Central memory CD8-positive, alpha-beta T cell (primary cell): ENCODE measurements around the gene C2orf78.
A peak's percentile ranks its signal among the peaks of the same experiment; 100 is the strongest.

Experiments used
- ATAC-seq: fragments of 150-1000 bp; cut with Tn5 transposase; replicated peaks from 2 replicates; pipeline ENCODE4 v1.10.0; 2022; ENCODE audit warnings: mild to moderate bottlenecking, moderate FRiP score, moderate number of reproducible peaks; ENCODE audit not compliant: poor library complexity, severe bottlenecking; ENCODE audit errors: extremely low read depth
- DNase-seq, 2 donors: peaks; one replicate each; pipeline ENCODE4 v3.0.0; 2021; ENCODE audit warnings: low spot score in 2 of 2
- H3K27ac Mint-ChIP-seq: one replicate; pipeline ENCODE4 v1.8.0; 2022; ENCODE audit warnings: low read depth, mild to moderate bottlenecking, moderate library complexity, mixed read lengths
- H3K27me3 Mint-ChIP-seq: one replicate; pipeline ENCODE4 v1.8.0; 2022; ENCODE audit warnings: mixed read lengths
- H3K36me3 Mint-ChIP-seq: one replicate; pipeline ENCODE4 v1.8.0; 2022; ENCODE audit warnings: mild to moderate bottlenecking, moderate library complexity, mixed read lengths; ENCODE audit not compliant: insufficient read depth
- H3K4me1 Mint-ChIP-seq: one replicate; pipeline ENCODE4 v1.8.0; 2022; ENCODE audit warnings: mixed read lengths
- H3K4me3 Mint-ChIP-seq: one replicate; pipeline ENCODE4 v1.8.0; 2022; ENCODE audit warnings: mild to moderate bottlenecking, moderate library complexity, mixed read lengths
- H3K9me3 Mint-ChIP-seq: one replicate; pipeline ENCODE4 v1.8.0; 2022; ENCODE audit warnings: mixed read lengths

C2orf78 gene

DNA sequence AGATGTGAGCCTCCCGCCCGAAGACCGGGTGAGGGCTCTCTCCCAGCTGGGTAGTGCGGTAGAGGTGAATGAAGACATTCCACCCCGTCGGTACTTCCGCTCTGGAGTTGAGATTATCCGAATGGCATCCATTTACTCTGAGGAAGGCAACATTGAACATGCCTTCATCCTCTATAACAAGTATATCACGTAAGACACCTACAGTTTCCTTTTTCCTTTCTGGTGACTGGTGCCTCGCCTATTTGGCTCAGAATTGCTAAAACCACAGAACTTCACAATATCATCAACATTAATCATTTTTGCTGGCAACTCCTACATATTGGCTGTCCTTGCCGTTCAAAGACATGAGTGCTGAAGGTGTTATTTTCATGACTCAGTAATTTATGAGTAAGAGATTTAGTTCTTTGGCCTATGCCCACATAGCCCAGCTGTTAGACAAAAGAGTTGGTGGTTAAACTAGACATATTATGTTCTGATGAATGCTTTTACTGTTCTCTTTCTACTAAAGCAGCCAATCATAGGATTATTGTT is 47.0 kb downstream of the C2orf78 start:
- peak overlapping the region; percentile 91 for H3K4me3 Mint-ChIP-seq
- peak overlapping the region; percentile 99 for H3K27ac Mint-ChIP-seq
- peaks cover 35% of the 10 kb centered on the region for H3K36me3 Mint-ChIP-seq
- ATAC-seq: peak; percentile 81
- DNase-seq: peak in 1 of 2 donors; percentile 34
- H3K9me3 Mint-ChIP-seq: no peaks in the 10 kb centered on the region
- H3K27me3 Mint-ChIP-seq: no peaks in the 10 kb centered on the region
- peaks cover 52% of the 10 kb centered on the region for H3K4me1 Mint-ChIP-seq

GRCh38 chr2:73832930-73833329 is 48.9 kb downstream of the C2orf78 start:
- H3K27me3 Mint-ChIP-seq: no peaks in the 10 kb centered on the region
- peaks cover 35% of the 10 kb centered on the region for H3K36me3 Mint-ChIP-seq
- peaks cover 46% of the 10 kb centered on the region for H3K4me1 Mint-ChIP-seq
- ATAC-seq (no peak), DNase-seq (no peak)
- no peaks in the 10 kb centered on the region for H3K9me3 Mint-ChIP-seq
- no peak overlapping the region for H3K4me3 Mint-ChIP-seq
- no peak overlapping the region for H3K27ac Mint-ChIP-seq

DNA sequence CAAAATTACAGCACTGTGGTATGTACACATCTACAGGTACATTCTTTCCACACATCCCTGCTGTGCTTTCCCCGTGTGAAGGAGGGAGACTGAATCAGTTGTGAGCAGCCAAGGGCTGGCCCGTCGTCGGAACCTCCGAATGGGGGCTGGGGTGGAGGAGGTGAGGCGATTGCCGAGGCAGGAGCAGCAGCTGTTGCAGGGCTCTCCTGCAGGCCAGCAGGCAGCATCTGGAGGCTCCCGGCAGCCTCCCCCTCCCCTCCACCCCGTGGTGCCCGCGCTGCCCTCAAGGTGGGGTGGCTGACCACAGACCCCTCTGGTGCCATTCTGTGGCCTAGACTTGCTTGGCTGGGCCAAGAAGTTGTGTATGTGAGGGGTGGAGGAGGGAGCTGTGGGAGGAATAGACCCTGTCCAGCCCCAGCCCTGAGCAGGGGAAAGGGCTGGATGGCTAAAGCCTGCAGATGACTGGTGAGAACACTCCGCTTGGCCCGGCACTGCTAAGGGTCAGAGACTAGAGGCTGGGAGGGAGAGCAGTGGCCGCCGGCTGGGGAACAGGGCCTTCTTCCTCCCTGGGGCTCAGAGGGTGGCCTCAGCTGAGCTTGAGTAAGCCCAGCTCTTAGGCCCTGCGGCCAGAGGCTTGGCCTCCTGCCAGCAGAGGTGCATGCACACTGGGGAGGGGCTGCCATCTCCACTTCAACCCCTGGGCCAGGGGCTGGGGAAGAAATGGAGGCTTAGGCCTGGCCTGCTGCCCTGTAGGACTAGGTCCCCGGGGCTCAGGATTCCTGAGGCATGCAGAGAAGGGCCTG is 52.4 kb downstream of the C2orf78 start:
- DNase-seq: no peak
- H3K4me3 Mint-ChIP-seq: no peak overlapping the region
- H3K27ac Mint-ChIP-seq: no peak overlapping the region
- H3K9me3 Mint-ChIP-seq: no peaks in the 10 kb centered on the region
- peaks cover 37% of the 10 kb centered on the region for H3K4me1 Mint-ChIP-seq
- peaks cover 23% of the 10 kb centered on the region for H3K36me3 Mint-ChIP-seq
- H3K27me3 Mint-ChIP-seq: no peaks in the 10 kb centered on the region
- ATAC-seq: no peak

DNA sequence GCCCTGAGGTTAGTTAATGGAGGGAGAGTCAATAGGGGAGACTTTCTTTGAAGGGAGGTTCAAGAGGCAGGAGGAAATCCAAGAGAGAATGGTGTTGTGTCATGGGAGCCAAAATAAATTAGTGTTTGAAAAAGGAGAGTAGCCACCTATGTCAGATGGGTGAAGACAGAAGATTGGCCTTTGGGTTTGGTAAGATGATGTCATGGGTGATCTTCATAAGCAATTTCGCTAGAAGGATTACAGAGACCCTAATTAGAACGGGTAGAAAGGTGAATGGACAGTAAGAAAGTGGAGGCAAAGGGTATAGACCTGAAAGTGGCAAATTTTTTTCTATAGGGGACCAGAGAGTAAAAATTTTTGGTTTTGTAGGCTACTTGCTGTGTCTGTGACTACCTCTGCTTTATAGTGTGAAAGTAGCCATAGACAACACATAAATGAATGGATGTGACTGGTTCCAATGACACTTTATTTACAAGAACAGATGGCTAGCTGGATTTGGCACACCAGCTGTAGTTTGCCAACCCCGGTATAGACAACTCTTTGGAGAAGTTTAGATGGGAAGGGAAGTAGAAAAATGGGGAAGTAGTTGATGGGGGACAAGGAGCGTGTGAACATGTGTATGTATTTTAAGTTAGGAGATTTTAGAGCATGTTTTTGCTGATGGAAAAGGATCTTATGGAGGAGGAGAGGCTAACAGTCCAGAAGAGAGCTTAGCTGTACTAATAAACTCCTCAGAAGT is 54.0 kb downstream of the C2orf78 start:
- Mint-ChIP-seq H3K27ac (no peak overlapping the region), H3K4me1 (peaks cover 32% of the 10 kb centered on the region), H3K36me3 (peaks cover 19% of the 10 kb centered on the region), H3K4me3 (no peak overlapping the region), H3K9me3 (no peaks in the 10 kb centered on the region), H3K27me3 (no peaks in the 10 kb centered on the region)
- DNase-seq (no peak), ATAC-seq (no peak)

DNA sequence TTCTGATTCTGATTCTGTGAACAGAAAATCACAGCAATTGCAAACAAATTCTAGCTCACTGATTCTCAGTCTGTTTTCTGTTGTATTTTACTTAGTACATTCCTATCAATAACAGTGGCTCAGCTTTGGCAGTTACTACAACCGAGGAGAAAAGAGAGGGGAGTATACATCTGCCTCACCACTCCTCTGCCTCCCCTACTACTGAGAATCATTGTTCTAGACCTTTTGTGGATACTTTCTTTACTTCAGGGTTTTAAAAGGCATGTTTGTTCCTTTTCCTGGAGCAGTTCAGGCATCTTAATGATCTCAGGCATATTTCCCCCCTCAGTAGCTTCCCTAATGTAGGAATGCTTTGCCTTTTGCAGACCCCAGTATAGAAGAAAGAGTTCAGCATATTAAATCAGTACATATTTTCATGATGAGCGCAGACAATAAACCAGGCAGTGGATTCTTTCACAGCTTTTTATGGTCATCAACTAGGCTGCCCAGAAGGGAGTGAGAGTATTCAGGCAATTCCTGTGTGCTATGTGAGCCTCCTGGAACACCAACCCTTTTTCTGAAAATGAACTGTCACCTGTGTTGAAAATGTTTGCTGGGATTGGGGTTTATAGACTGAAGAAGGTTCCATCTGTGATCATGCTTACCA is 55.0 kb downstream of the C2orf78 start:
- ATAC-seq: no peak
- Mint-ChIP-seq H3K27me3 (no peaks in the 10 kb centered on the region), H3K4me3 (no peak overlapping the region), H3K9me3 (no peaks in the 10 kb centered on the region), H3K36me3 (peaks cover 19% of the 10 kb centered on the region), H3K27ac (no peak overlapping the region), H3K4me1 (peaks cover 32% of the 10 kb centered on the region)
- DNase-seq: no peak

DNA sequence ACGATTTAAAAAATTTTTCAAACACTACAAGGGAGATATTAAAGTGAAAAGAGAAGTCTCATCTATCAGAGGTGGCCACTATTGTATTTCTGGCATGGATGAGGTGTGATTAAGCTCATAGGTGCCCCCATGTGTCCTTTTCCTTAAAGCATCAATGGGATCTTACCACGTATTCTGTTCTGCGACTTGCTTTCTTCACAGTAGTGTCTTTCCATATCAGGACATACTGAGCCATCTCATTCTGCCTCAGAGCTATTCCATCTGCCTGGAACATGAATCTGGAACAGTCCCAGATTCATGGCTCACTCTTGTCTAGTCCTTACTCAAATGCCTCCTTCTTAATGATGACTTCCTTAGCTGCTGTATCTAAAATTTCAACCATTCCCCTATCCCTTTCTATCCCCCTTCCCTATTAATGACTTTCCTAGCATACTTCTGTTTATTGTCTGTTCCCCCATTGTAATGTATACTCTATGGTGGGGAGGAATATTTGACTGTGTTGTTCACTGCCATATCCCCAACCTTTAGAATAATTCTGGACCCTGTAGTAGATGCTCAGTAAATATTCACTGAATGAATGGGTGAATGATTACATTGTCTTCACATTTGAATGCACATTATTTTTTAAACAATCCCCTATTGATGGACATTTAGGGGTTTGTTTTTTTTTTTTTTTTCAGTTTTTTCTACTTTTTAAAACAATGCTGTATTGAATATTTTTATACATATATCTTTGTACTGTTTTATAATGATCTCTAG is 55.8 kb downstream of the C2orf78 start:
- no peak overlapping the region for H3K27ac Mint-ChIP-seq
- no peak overlapping the region for H3K4me3 Mint-ChIP-seq
- ATAC-seq: no peak
- no peaks in the 10 kb centered on the region for H3K27me3 Mint-ChIP-seq
- peaks cover 25% of the 10 kb centered on the region for H3K36me3 Mint-ChIP-seq
- no peaks in the 10 kb centered on the region for H3K9me3 Mint-ChIP-seq
- DNase-seq: no peak
- peaks cover 27% of the 10 kb centered on the region for H3K4me1 Mint-ChIP-seq

DNA sequence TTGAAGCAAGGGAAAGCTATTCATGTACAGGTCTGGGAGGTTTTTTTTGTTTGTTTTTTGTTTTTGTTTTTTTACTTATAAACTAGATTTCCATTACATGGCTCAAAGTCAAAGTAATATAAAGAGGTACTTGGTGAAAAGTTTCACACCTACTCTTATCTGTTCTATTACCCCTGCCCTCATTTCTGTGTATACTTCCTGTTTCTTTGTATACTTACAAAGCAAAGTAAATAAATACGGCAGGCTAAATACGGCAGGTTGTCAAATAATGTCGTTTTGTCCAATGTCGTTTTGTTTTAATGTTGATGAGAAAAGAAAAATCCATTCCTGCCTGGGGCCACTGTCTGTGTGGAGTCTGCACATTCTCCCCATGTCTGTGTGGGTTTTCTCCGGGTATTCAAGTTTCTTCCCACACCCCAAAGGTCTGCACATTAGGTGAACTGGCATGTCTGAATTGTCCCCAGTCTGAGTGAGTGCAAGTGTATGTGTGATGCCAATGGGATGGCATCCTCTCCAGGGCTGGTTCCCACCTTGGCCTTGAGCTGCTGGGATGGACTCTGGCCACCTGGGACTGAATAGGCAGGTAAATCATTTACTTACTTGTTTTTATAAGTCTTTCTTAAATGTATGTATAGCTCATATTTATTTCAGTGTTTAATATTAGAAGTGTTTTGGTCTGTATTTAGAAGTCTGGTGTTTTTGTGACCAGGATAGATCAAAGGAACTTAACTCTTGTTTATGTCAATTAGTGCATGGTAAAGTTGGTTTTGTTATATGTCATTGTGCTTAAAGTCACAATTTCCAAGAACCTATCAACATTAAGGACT is 58.1 kb downstream of the C2orf78 start:
- Mint-ChIP-seq H3K27ac (peak overlapping the region; percentile 67), H3K36me3 (peaks cover 45% of the 10 kb centered on the region), H3K9me3 (no peaks in the 10 kb centered on the region), H3K4me1 (peaks cover 23% of the 10 kb centered on the region), H3K4me3 (no peak overlapping the region), H3K27me3 (no peaks in the 10 kb centered on the region)
- ATAC-seq (no peak), DNase-seq (no peak)

DNA sequence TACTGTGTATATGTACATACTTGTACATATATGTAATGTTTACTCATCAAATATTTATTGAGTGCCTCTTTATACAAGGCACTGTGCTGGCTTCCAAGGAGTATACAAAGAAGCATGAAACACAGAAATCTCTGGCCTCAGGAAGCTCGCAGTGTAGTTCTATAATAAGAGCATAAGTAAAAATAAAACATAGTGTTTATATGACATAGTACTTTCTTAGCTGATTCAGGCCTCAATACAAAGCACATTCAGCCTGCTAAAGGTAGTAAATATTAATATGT is 58.7 kb downstream of the C2orf78 start:
- ATAC-seq (no peak), DNase-seq (no peak)
- Mint-ChIP-seq H3K9me3 (no peaks in the 10 kb centered on the region), H3K36me3 (peaks cover 50% of the 10 kb centered on the region), H3K27me3 (no peaks in the 10 kb centered on the region), H3K4me3 (no peak overlapping the region), H3K4me1 (peaks cover 23% of the 10 kb centered on the region), H3K27ac (no peak overlapping the region)

DNA sequence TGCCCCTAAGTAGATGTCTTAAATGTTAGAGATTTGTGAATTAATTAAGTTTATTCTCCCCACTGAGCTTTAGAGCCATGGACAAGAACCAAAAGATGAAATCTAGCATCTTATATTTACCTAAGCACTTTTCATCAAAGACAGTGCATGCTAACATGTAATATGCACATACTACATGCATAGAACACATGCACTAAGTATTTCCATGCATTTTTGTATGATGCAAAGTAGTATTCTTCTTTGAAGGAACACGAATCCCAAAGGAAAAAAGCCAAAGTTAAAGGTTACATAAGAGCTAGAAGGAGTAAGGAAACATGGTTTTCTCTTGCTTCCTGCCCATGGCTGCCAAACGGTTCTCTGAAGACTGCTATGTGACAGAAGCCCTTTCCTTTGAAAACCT is 60.1 kb downstream of the C2orf78 start:
- ATAC-seq (no peak), DNase-seq (no peak)
- no peaks in the 10 kb centered on the region for H3K27me3 Mint-ChIP-seq
- H3K27ac Mint-ChIP-seq: no peak overlapping the region
- H3K36me3 Mint-ChIP-seq: peaks cover 56% of the 10 kb centered on the region
- H3K4me1 Mint-ChIP-seq: peaks cover 13% of the 10 kb centered on the region
- no peak overlapping the region for H3K4me3 Mint-ChIP-seq
- no peaks in the 10 kb centered on the region for H3K9me3 Mint-ChIP-seq

- Mint-ChIP-seq H3K27me3 (no peaks in the 10 kb centered on the region), H3K36me3 (peaks cover 51% of the 10 kb centered on the region), H3K27ac (no peak overlapping the region), H3K4me1 (no peaks in the 10 kb centered on the region), H3K4me3 (no peak overlapping the region), H3K9me3 (no peaks in the 10 kb centered on the region)
- DNase-seq (no peak), ATAC-seq (no peak)
These were observed 66.0 kb downstream of the C2orf78 start for GRCh38 chr2:73850009-73850408.

- DNase-seq: no peak
- no peaks in the 10 kb centered on the region for H3K27me3 Mint-ChIP-seq
- peaks cover 45% of the 10 kb centered on the region for H3K36me3 Mint-ChIP-seq
- no peak for ATAC-seq
- no peaks in the 10 kb centered on the region for H3K9me3 Mint-ChIP-seq
- no peaks in the 10 kb centered on the region for H3K4me1 Mint-ChIP-seq
- no peak overlapping the region for H3K4me3 Mint-ChIP-seq
- no peak overlapping the region for H3K27ac Mint-ChIP-seq
These were observed 67.3 kb downstream of the C2orf78 start for GRCh38 chr2:73851274-73851673.

DNA sequence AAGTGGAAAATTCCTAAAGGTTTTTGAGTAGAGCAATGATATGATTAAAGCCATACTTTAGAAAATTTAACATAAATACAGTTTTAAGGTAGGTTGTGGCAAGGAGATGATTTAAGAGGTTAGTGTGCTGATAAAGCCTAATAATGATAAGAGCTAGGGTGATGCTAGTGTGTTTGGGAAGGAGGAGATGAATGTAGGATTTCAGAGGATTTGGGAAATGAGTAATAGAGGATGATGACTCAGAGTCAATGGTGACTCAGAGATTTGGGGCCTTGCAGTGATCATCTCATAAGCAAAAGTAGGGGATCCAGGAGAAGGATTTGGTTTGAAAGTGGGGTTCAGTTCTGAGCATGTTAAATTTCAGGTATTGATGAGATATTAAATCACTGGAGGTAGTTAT is 68.0 kb downstream of the C2orf78 start:
- H3K4me3 Mint-ChIP-seq: no peak overlapping the region
- DNase-seq (no peak), ATAC-seq (no peak)
- no peak overlapping the region for H3K27ac Mint-ChIP-seq
- peaks cover 42% of the 10 kb centered on the region for H3K36me3 Mint-ChIP-seq
- H3K27me3 Mint-ChIP-seq: no peaks in the 10 kb centered on the region
- no peaks in the 10 kb centered on the region for H3K9me3 Mint-ChIP-seq
- no peaks in the 10 kb centered on the region for H3K4me1 Mint-ChIP-seq
